Mesenchymal stem cell (in vitro differentiated cells and primary cell): ENCODE measurements around the gene CNOT6L.
A peak's percentile ranks its signal among the peaks of the same experiment; 100 is the strongest.

Experiments used
- DNase-seq: peaks from one replicate; pipeline ENCODE4 v3.0.0-alpha.2; 2013
- H2AFZ ChIP-seq: one replicate; pipeline ENCODE4 v1.6.1; 2013; ENCODE audit warnings: low read depth, mild to moderate bottlenecking, control low read depth, inconsistent platforms, low read length, moderate library complexity
- H2AK5ac ChIP-seq: 2 replicates; pipeline ENCODE4 v1.6.1; 2013; ENCODE audit warnings: low read length, moderate library complexity, mild to moderate bottlenecking, inconsistent platforms; ENCODE audit not compliant: severe bottlenecking
- H2BK120ac ChIP-seq: one replicate; pipeline ENCODE4 v1.6.1; 2013; ENCODE audit warnings: low read depth, mild to moderate bottlenecking, inconsistent platforms, low read length, moderate library complexity
- H2BK12ac ChIP-seq, 2 experiments: one replicate each; pipeline ENCODE4 v1.6.1; 2013; ENCODE audit warnings: inconsistent platforms in 2 of 2, low read length in 2 of 2, mild to moderate bottlenecking in 2 of 2, moderate library complexity in 2 of 2, control low read depth in 1 of 2
- H2BK15ac ChIP-seq: one replicate; pipeline ENCODE4 v1.6.1; 2013; ENCODE audit warnings: mild to moderate bottlenecking, low read depth, inconsistent platforms; ENCODE audit not compliant: poor library complexity, severe bottlenecking
- H2BK5ac ChIP-seq: 2 replicates; pipeline ENCODE4 v1.6.1; 2013; ENCODE audit warnings: low read depth, mild to moderate bottlenecking, low read length, control low read depth, inconsistent platforms; ENCODE audit not compliant: poor library complexity, severe bottlenecking
- H3K14ac ChIP-seq, 2 experiments: one replicate each; pipeline ENCODE4 v1.6.1; 2013; ENCODE audit warnings: inconsistent platforms in 2 of 2, low read length in 2 of 2, control low read depth in 1 of 2, mild to moderate bottlenecking in 1 of 2, moderate library complexity in 1 of 2
- H3K18ac ChIP-seq, 2 experiments: one replicate each; pipeline ENCODE4 v1.6.1; 2013; ENCODE audit warnings: inconsistent platforms in 2 of 2, low read length in 2 of 2, control low read depth in 1 of 2, low read depth in 1 of 2, mild to moderate bottlenecking in 1 of 2
- H3K23ac ChIP-seq, 2 experiments: one replicate each; pipeline ENCODE4 v1.6.1; 2013; ENCODE audit warnings: inconsistent platforms in 2 of 2, low read length in 2 of 2, mild to moderate bottlenecking in 2 of 2, moderate library complexity in 2 of 2, control low read depth in 1 of 2
- H3K27ac ChIP-seq: 2 replicates; pipeline ENCODE4 v1.5.1; 2013; ENCODE audit warnings: mild to moderate bottlenecking, moderate library complexity, low read length, control low read depth, inconsistent platforms; ENCODE audit not compliant: poor library complexity, severe bottlenecking
- H3K27me3 ChIP-seq, 2 experiments: 2 replicates each; pipeline versions ENCODE4 v1.6.1 to v1.7.0; 2013; ENCODE audit warnings: low read length in 2 of 2, mild to moderate bottlenecking in 2 of 2, moderate library complexity in 2 of 2, control low read depth in 1 of 2, inconsistent platforms in 1 of 2; ENCODE audit not compliant: control insufficient read depth in 1 of 2, insufficient read depth in 1 of 2
- H3K36me3 ChIP-seq, 2 experiments: 2 replicates each; pipeline versions ENCODE4 v1.6.1 to v1.7.0; 2013; ENCODE audit warnings: low read length in 2 of 2, control low read depth in 1 of 2, inconsistent platforms in 1 of 2, low read depth in 1 of 2, mild to moderate bottlenecking in 1 of 2; ENCODE audit not compliant: insufficient read depth in 2 of 2, control insufficient read depth in 1 of 2
- H3K4ac ChIP-seq, 2 experiments: one replicate each; pipeline ENCODE4 v1.6.1; 2013; ENCODE audit warnings: inconsistent platforms in 2 of 2, low read length in 2 of 2, mild to moderate bottlenecking in 2 of 2, moderate library complexity in 2 of 2, control low read depth in 1 of 2, low read depth in 1 of 2
- H3K4me1 ChIP-seq: 2 replicates; pipeline ENCODE4 v1.6.1; 2013; ENCODE audit warnings: low read depth, low read length, control low read depth; ENCODE audit not compliant: control insufficient read depth, insufficient read depth
- H3K4me2 ChIP-seq: 2 replicates; pipeline ENCODE4 v1.6.1; 2013; ENCODE audit warnings: low read length, mild to moderate bottlenecking, inconsistent platforms; ENCODE audit not compliant: poor library complexity, severe bottlenecking
- H3K4me3 ChIP-seq, 2 experiments: 2 replicates each; pipeline versions ENCODE4 v1.5.1 to v1.7.0; 2013; ENCODE audit warnings: low read length in 2 of 2, mild to moderate bottlenecking in 2 of 2, control low read depth in 1 of 2, low read depth in 1 of 2; ENCODE audit not compliant: insufficient read depth in 1 of 2
- H3K79me1 ChIP-seq: replicated peaks from 2 replicates; pipeline ENCODE4 v1.6.1; 2013; ENCODE audit warnings: mild to moderate bottlenecking, control low read depth, low read length, inconsistent platforms; ENCODE audit not compliant: poor library complexity, severe bottlenecking
- H3K9ac ChIP-seq: 2 replicates; pipeline ENCODE4 v1.7.0; 2013; ENCODE audit warnings: mild to moderate bottlenecking, low read length, moderate library complexity
- H3K9me3 ChIP-seq: 2 replicates; pipeline ENCODE4 v1.7.0; 2013; ENCODE audit warnings: mild to moderate bottlenecking, low read length; ENCODE audit not compliant: control insufficient read depth
- H4K8ac ChIP-seq: one replicate; pipeline ENCODE4 v1.6.1; 2013; ENCODE audit warnings: inconsistent platforms, mild to moderate bottlenecking, low read length, moderate library complexity
- H4K91ac ChIP-seq: one replicate; pipeline ENCODE4 v1.6.1; 2013; ENCODE audit warnings: mild to moderate bottlenecking, low read length, inconsistent platforms
- WGBS: methylation state at CpG from one replicate; pipeline ENCODE4 v1.1.7; 2013; ENCODE audit warnings: mixed read lengths; 5-methylcytosine and 5-hydroxymethylcytosine counted together

The CNOT6L gene

DNA sequence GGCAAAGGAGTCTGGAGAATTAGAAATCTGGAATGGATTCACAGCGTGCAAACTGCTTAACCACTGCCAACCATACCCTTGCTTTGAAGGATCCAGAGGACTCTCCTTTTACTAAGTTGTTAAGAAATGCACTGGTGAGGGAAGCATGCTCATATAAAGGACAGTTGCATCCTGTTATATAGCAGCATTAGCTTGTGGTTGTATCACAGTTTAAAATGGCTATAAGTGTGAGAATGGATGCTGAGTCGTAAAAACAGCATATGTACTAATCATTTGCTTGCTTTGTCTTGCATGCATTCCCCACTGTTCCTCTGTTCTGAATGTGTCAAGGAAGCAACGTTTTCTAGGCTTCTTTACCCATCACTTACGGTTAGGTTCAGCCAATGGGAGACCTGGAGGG, 112.5 kb downstream of the CNOT6L start:
- Histone ChIP-seq H3K4ac (no peak overlapping the region), H3K4me3 (no peak overlapping the region), H2AFZ (no peak overlapping the region), H3K23ac (no peak overlapping the region), H3K79me1 (no peaks in the 10 kb centered on the region), H2BK120ac (no peak overlapping the region), H4K8ac (no peak overlapping the region), H3K9me3 (no peaks in the 10 kb centered on the region), H3K27me3 (no peaks in the 10 kb centered on the region), H3K4me2 (no peak overlapping the region), H2BK5ac (no peak overlapping the region), H2AK5ac (no peak overlapping the region), H3K27ac (no peak overlapping the region), H3K9ac (no peak overlapping the region), H3K36me3 (no peaks in the 10 kb centered on the region), H2BK12ac (no peak overlapping the region), H4K91ac (no peak overlapping the region), H3K14ac (no peak overlapping the region), H3K4me1 (no peaks in the 10 kb centered on the region), H2BK15ac (no peak overlapping the region), H3K18ac (no peak overlapping the region)
- DNase-seq = no peak
- WGBS = 92% methylated on average over 2 of the region's 4 CpGs

DNA sequence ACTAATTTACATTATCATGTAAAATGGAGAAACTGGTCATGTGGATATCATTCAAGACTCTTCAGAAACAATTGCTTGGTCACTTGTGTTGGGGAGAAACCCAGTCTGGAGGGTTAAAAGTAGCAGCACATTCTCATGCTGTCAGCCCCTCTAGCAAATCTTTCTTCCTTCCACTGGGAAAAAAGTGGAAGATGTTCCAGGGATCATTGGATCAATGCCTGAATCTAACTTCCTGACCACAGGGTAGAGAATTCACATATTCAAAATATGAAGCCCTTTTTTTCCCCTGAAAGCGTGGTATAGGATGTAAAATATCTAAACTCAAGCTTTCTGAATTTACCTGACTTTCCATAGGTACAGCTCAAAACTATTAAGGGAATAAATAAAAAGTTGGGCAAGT, 115.5 kb downstream of the CNOT6L start:
- Histone ChIP-seq H3K23ac (no peak overlapping the region), H3K9ac (no peak overlapping the region), H3K4me2 (no peak overlapping the region), H3K18ac (no peak overlapping the region), H3K14ac (no peak overlapping the region), H2BK15ac (no peak overlapping the region), H4K91ac (no peak overlapping the region), H3K27ac (no peak overlapping the region), H3K4me3 (no peak overlapping the region), H3K79me1 (no peaks in the 10 kb centered on the region), H2BK5ac (no peak overlapping the region), H2BK12ac (no peak overlapping the region), H3K4ac (no peak overlapping the region), H2AFZ (no peak overlapping the region), H3K4me1 (peaks cover 5% of the 10 kb centered on the region), H3K27me3 (no peaks in the 10 kb centered on the region), H2BK120ac (no peak overlapping the region), H3K36me3 (no peaks in the 10 kb centered on the region), H4K8ac (no peak overlapping the region), H2AK5ac (no peak overlapping the region), H3K9me3 (no peaks in the 10 kb centered on the region)
- no CpG with 5 or more reads among the region's 1 CpG for WGBS
- no peak for DNase-seq

DNA sequence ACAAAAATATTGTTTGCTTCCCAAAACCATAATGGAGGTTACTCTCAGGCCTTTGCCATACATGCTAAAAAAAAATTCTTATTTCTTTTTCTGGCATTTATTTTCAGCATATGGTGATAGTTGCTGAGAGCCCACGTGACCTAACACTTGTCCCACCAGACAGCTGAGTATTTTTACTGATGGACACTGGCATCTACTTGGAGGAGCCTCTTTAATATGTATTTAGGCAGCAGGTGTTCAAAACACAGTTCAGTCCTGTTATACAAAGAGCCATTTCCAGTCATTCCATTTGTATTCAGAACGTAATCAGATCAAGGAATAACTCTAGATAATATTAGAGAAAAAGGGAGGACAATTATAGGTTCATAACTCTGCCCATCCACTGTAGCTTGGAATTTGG, 118.0 kb downstream of the CNOT6L start:
- H2BK12ac ChIP-seq = no peak overlapping the region
- no peaks in the 10 kb centered on the region for H3K79me1 ChIP-seq
- no peak overlapping the region for H4K8ac ChIP-seq
- DNase-seq = no peak
- H3K4me2 ChIP-seq = no peak overlapping the region
- 83% methylated on average over 1 of the region's 2 CpGs for WGBS
- H3K4me3 ChIP-seq = no peak overlapping the region
- H3K14ac ChIP-seq = no peak overlapping the region
- no peaks in the 10 kb centered on the region for H3K9me3 ChIP-seq
- no peak overlapping the region for H2AFZ ChIP-seq
- H3K18ac ChIP-seq = no peak overlapping the region
- no peak overlapping the region for H3K27ac ChIP-seq
- H3K36me3 ChIP-seq = no peaks in the 10 kb centered on the region
- H2BK120ac ChIP-seq = no peak overlapping the region
- peaks cover 7% of the 10 kb centered on the region for H3K4me1 ChIP-seq
- no peaks in the 10 kb centered on the region for H3K27me3 ChIP-seq
- peak overlapping the region; percentile 47 for H2AK5ac ChIP-seq
- H2BK15ac ChIP-seq = no peak overlapping the region
- H3K4ac ChIP-seq = no peak overlapping the region
- H2BK5ac ChIP-seq = no peak overlapping the region
- no peak overlapping the region for H3K9ac ChIP-seq
- no peak overlapping the region for H4K91ac ChIP-seq
- no peak overlapping the region for H3K23ac ChIP-seq

DNA sequence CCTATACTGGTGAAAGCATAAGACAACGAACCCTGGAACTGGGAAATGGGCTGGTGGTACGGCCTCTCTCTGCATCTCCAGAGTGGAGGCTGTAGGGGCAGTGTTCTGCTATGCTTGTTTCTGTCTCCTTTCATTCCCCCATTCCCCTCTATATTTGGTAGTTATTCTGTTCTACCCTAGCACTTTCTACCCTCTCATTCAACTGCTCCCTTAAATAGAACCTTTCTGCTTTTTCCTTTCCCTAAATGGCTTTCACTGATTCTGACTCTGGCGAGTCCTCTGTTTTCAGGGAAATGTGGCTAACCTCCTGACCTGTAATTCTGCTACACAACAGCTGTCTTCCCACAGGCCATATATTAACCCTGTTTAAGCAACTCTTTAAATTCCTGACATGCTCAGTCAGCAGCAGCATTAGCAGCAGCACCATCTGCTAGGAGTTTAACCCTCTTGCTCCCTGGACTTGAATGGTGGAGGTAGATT, 119.4 kb downstream of the CNOT6L start:
- Histone ChIP-seq H3K4me2 (peak overlapping the region; percentile 50), H3K9ac (peak overlapping the region; percentile 4), H2AFZ (no peak overlapping the region), H4K8ac (peak overlapping the region; percentile 42), H3K27ac (peak overlapping the region; percentile 100), H3K4me3 (no peak overlapping the region), H3K4me1 (peaks cover 7% of the 10 kb centered on the region), H4K91ac (no peak overlapping the region), H3K9me3 (no peaks in the 10 kb centered on the region), H3K14ac (peak overlapping the region in 1 of 2 experiments; percentile 15), H3K27me3 (no peaks in the 10 kb centered on the region), H3K23ac (no peak overlapping the region), H3K18ac (peak overlapping the region; percentile 78 to 92), H3K4ac (peak overlapping the region in 1 of 2 experiments; percentile 49), H2AK5ac (peak overlapping the region; percentile 92), H2BK120ac (no peak overlapping the region), H2BK15ac (peak overlapping the region; percentile 15), H3K36me3 (no peaks in the 10 kb centered on the region), H2BK5ac (peak overlapping the region; percentile 97), H3K79me1 (no peaks in the 10 kb centered on the region), H2BK12ac (peak overlapping the region; percentile 83 to 96)
- WGBS = 9% methylated on average over 3 of the region's 3 CpGs
- peak; percentile 94 for DNase-seq
